ENCODE results near the gene C19orf44.

- TF ChIP-seq CTCF (conservative IDR thresholded peaks at IDR 0.05; ENCODE audit: low read length) (no peak), EZH2phosphoT487 (IDR thresholded peaks at IDR 0.05; ENCODE audit: borderline replicate concordance) (no peak)
These were observed 18.9 kb upstream of the C19orf44 start for GRCh38 chr19:16477311-16477710.
